ENCODE results near the gene INCENP. TPM values are rescaled to one million over a fixed set of nuclear protein-coding genes. Genes with fewer than 3 reads are reported as not detected.

INCENP gene
- total and polyA plus RNA-seq, 10 of the 15 experiments (the other 5 are each of a cell fraction or from before 2014, with no cell fraction given): 1.4 to 96.8 (median 29.0) TPM

- TF ChIP-seq E2F8 (IDR thresholded peaks at IDR 0.05; ENCODE audit: low read depth, partially characterized antibody) (no peak), IRF5 (IDR thresholded peaks at IDR 0.05; ENCODE audit: borderline replicate concordance) (no peak), SMARCA5 (IDR thresholded peaks at IDR 0.05) (no peak), JUND (IDR thresholded peaks at IDR 0.05; ENCODE audit: low read depth, low read length) (no peak), GATAD2B (conservative IDR thresholded peaks at IDR 0.05; ENCODE audit: low read depth) (no peak), SMAD1 (IDR thresholded peaks at IDR 0.05; ENCODE audit: low read depth, partially characterized antibody) (no peak)
Measured at GRCh38 chr11:62132191-62132590, 8.4 kb downstream of the INCENP start (continued).

- in situ Hi-C loops (cut with MboI) (no loop called here), intact Hi-C loops (cut with micrococcal nuclease; ENCODE audit: unreplicated experiment) (no loop called here)
- Histone ChIP-seq H3K27ac (ENCODE audit: control insufficient read depth, insufficient read depth) (no peak overlapping the region), H4K20me1 (ENCODE audit: control insufficient read depth, insufficient read depth) (no peaks in the 10 kb centered on the region), H3K9me3 (replicated peaks; ENCODE audit: control insufficient read depth, insufficient read depth, low read length) (no peaks in the 10 kb centered on the region), H3K36me3 (ENCODE audit: control insufficient read depth in 2 of 2, insufficient read depth in 2 of 2, low read length in 1 of 2) (peaks cover 28 to 49% of the 10 kb centered on the region in 2 experiments), H3K79me2 (ENCODE audit: control insufficient read depth, insufficient read depth, low read length) (peaks cover 52% of the 10 kb centered on the region), H3K4me1 (ENCODE audit: control insufficient read depth, insufficient read depth, low read length) (no peaks in the 10 kb centered on the region; the same call in 1 of the 2 replicates), H3K27me3 (replicated peaks in 1 of 2; ENCODE audit: control insufficient read depth in 2 of 2, insufficient read depth in 2 of 2, low read length in 1 of 2) (no peaks in the 10 kb centered on the region), H3K4me2 (ENCODE audit: control insufficient read depth, insufficient read depth) (no peak overlapping the region), H2AFZ (ENCODE audit: control insufficient read depth, low read depth, low read length) (no peak overlapping the region), H3K9ac (ENCODE audit: control insufficient read depth, insufficient read depth, low read length) (no peak overlapping the region), H3K4me3 (no peak overlapping the region)
- WGBS (ENCODE audit: insufficient coverage, insufficient replicate concordance, low lambda C conversion rate, missing lambda C conversion rate): 60% methylated on average over 6 of the region's 6 CpGs
- ChIA-PET CTCF (no interaction called here), POLR2A (no interaction called here), RAD21 (ENCODE audit: unreplicated experiment) (no interaction called here), SMC1A (ENCODE audit: uncharacterized antibody, unreplicated experiment) (no interaction called here)
- TF ChIP-seq ATF7 (IDR thresholded peaks at IDR 0.05; ENCODE audit: low read depth) (no peak), BHLHE40 (IDR thresholded peaks at IDR 0.05; ENCODE audit: borderline replicate concordance in 1 of 2, low read depth in 2 of 2, low read length in 1 of 2) (no peak)
- ATAC-seq: no peak
- DNase-seq (ENCODE audit: low read depth, low spot score): no peak
- no TSS peak for BruUV-seq (replicated peaks)
- FAIRE-seq: no peak
Measured at GRCh38 chr11:62132689-62133293, 9.0 kb downstream of the INCENP start.
